Lower leg skin (tissue), 3 donors: Measurements from ENCODE around the gene CLASP1.

Experiments used
- CTCF ChIP-seq, 3 donors: fragments of 450-650 bp; IDR thresholded peaks; one replicate each; pipeline ENCODE4 v1.5.1; 2016; ENCODE audit warnings: antibody characterized with exemption in 3 of 3, mild to moderate bottlenecking in 3 of 3, moderate library complexity in 2 of 3
- POLR2A ChIP-seq, 2 donors: fragments of 450-650 bp; IDR thresholded peaks; one replicate each; pipeline ENCODE4 v1.6.1; 2016 to 2017; ENCODE audit warnings: antibody characterized with exemption in 2 of 2, mild to moderate bottlenecking in 1 of 2, moderate library complexity in 1 of 2

DNA sequence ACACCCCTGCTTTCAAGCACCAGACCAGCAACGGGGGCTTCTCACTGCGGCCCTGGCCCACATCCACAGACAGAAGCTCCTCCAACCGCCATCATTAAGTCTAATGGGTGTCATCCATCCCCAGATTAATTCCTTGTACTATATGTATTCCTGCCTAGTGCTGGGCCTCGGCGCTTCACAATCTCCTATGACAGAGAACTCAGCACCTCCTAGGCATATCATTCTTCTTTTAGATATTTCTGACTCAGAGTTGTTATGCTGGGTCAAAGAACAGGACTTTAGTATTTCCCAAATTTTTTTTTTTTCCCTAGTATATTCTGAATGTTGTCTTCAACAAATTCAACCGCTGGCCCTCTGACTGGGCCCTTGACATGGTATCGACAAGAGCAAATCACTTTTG, 281.1 kb downstream of the CLASP1 start:
- TF ChIP-seq CTCF (IDR thresholded peaks at IDR 0.05): no peak
- TF ChIP-seq POLR2A (IDR thresholded peaks at IDR 0.05): no peak
